Activated T-helper 17 cell treated with anti-CD3 and anti-CD28 coated beads, Interleukin-2, amount 50 U/mL, for 72 hours (primary cell): Measurements from ENCODE around the gene CD1C. TPM values are rescaled to one million over a fixed set of nuclear protein-coding genes. Genes with fewer than 3 reads are reported as not detected.
"Not testable (repeated sequence)": the region's sequence is repeated elsewhere in the genome, so short reads cannot be mapped to it uniquely, and the experiment has no call there.

ENCODE experiments used
- ATAC-seq: fragments of 150-1000 bp; cut with Tn5 transposase; replicated peaks from 2 replicates; pipeline ENCODE4 v1.10.0; 2021; ENCODE audit warnings: mild to moderate bottlenecking, moderate library complexity
- H3K27ac Mint-ChIP-seq: one replicate; pipeline ENCODE4 v1.8.0; 2022; ENCODE audit warnings: mixed read lengths
- H3K27me3 Mint-ChIP-seq: one replicate; pipeline ENCODE4 v1.8.0; 2022; ENCODE audit warnings: mixed read lengths
- H3K36me3 Mint-ChIP-seq: one replicate; pipeline ENCODE4 v1.8.0; 2022; ENCODE audit warnings: low read depth, mild to moderate bottlenecking, mixed read lengths
- H3K4me1 Mint-ChIP-seq: one replicate; pipeline ENCODE4 v1.8.0; 2022; ENCODE audit warnings: mixed read lengths
- H3K4me3 Mint-ChIP-seq: one replicate; pipeline ENCODE4 v1.8.0; 2022; ENCODE audit warnings: mild to moderate bottlenecking, mixed read lengths
- H3K9me3 Mint-ChIP-seq: one replicate; pipeline ENCODE4 v1.8.0; 2022; ENCODE audit warnings: mixed read lengths
- total RNA-seq, 2 donors: library from RNA; stranded (reverse); gene quantifications; one replicate each; pipeline ENCODE4 v1.2.3, GENCODE V29; 2022

The CD1C gene
- total RNA-seq, 2 donors from 2014 or later: not detected

DNA sequence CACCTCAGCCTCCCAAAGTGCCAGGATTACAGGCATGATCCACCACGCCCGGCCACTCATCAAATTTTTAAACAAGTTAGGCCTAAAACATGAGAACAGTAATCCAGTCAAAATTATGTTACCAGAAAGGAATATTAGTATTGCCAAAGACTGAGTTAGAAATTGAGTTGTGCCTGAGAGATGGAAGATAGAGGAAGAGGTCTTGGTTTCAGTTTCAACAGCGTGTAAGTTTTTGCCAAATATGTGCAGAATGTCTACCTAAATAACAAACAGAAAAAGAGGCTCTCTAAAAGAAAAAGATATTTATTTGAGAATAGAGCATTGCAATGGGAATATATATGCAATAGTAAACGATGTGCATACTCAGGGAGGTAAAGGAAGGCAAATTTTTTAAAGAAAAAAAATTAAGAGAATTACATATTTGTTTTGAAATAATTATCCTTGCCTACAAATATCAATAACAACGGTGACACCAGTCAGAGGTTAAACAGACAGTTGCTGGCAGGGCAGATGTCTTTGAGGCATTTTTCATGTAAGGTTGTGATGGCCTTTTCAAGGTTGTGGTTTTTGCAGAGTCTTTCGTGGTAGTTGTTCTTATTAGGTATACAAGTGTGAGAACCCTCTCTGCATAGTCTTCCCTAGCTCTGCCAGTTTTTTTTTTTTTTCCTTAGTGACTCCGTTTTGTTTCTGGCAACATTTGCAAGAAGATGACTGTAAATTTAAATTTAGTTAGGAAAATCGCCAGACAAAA lies 43.9 kb downstream of the CD1C start:
- Mint-ChIP-seq H3K27me3 (peaks cover 12% of the 10 kb centered on the region), H3K4me3 (no peak overlapping the region), H3K9me3 (peaks cover 5% of the 10 kb centered on the region), H3K27ac (no peak overlapping the region), H3K4me1 (no peaks in the 10 kb centered on the region), H3K36me3 (no peaks in the 10 kb centered on the region)
- no peak for ATAC-seq

DNA sequence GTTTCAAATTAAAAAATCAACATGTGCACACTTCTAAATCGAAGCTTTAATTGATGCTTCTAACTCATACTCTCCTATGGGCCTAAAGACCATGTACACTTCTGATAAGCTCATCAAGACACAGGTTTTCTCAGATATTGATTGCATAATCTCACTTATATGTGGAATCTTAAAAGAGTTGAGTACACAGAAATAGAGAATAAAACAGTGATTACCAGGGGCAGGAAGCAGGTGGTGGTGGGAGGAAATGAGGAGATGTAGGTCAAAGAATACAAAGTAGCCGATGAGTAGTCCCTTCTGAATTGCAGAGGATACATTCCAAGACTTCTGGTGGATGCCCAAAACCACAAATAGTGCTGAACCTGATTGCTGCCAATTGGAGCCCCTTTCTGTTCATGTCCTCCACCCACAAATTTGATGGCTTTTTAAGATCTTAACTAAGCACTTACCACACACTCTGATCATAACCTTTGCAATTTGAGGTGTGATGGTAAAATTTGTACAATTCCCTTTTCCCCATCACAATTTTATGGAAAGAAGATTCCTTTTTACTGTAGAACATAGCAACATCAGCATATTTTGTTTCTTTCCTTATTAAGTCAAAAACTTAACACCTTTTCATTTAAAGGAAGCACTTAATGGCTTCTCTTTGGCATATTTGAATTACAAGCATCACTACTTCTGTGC lies 44.9 kb downstream of the CD1C start:
- no peak for ATAC-seq
- H3K9me3 Mint-ChIP-seq: peaks cover 5% of the 10 kb centered on the region
- H3K4me3 Mint-ChIP-seq: no peak overlapping the region
- no peaks in the 10 kb centered on the region for H3K36me3 Mint-ChIP-seq
- peaks cover 12% of the 10 kb centered on the region for H3K27me3 Mint-ChIP-seq
- H3K4me1 Mint-ChIP-seq: no peaks in the 10 kb centered on the region
- H3K27ac Mint-ChIP-seq: no peak overlapping the region

DNA sequence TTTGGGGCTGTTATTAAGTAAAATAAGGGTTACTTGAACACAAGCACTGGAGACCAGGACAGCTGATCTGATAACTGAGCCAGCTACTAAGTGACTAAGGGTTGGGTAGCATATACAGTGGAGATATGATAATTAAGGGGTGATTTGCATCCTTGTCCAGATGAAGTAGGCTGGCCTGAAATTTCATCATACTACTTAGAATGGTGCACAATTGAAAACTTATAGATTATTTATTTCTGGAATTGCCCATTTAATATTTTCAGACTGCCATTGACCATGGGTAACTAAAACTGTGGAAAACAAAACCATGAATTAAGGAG lies 45.5 kb downstream of the CD1C start:
- H3K27ac Mint-ChIP-seq: no peak overlapping the region
- H3K9me3 Mint-ChIP-seq: peaks cover 5% of the 10 kb centered on the region
- H3K4me1 Mint-ChIP-seq: no peaks in the 10 kb centered on the region
- no peak for ATAC-seq
- no peaks in the 10 kb centered on the region for H3K36me3 Mint-ChIP-seq
- peaks cover 12% of the 10 kb centered on the region for H3K27me3 Mint-ChIP-seq
- H3K4me3 Mint-ChIP-seq: no peak overlapping the region

- H3K4me3 Mint-ChIP-seq, ATAC-seq, H3K36me3 Mint-ChIP-seq, H3K27ac Mint-ChIP-seq, H3K9me3 Mint-ChIP-seq, H3K4me1 Mint-ChIP-seq: not testable (repeated sequence)
- H3K27me3 Mint-ChIP-seq: peaks cover 12% of the 10 kb centered on the region
Observed at GRCh38 chr1:158336413-158336812, 46.7 kb downstream of the CD1C start.

Other genes starting within 250 kb of the CD1C start
- gene CD1D, start 109.0 kb upstream of the CD1C start, total RNA-seq: not detected
- gene CD1A, start 35.5 kb upstream of the CD1C start, total RNA-seq: not detected
- not detected for gene CD1B, start 41.6 kb downstream of the CD1C start, total RNA-seq
- not detected for gene CD1E, start 64.0 kb downstream of the CD1C start, total RNA-seq
- not detected for gene OR10T2, start 109.5 kb downstream of the CD1C start, total RNA-seq
- not detected for gene OR10K2, start 136.3 kb downstream of the CD1C start, total RNA-seq
- not detected for gene OR10K1, start 171.9 kb downstream of the CD1C start, total RNA-seq
- not detected for gene OR10R2, start 182.3 kb downstream of the CD1C start, total RNA-seq